ENCODE results near the gene FGR.

The FGR gene

DNA sequence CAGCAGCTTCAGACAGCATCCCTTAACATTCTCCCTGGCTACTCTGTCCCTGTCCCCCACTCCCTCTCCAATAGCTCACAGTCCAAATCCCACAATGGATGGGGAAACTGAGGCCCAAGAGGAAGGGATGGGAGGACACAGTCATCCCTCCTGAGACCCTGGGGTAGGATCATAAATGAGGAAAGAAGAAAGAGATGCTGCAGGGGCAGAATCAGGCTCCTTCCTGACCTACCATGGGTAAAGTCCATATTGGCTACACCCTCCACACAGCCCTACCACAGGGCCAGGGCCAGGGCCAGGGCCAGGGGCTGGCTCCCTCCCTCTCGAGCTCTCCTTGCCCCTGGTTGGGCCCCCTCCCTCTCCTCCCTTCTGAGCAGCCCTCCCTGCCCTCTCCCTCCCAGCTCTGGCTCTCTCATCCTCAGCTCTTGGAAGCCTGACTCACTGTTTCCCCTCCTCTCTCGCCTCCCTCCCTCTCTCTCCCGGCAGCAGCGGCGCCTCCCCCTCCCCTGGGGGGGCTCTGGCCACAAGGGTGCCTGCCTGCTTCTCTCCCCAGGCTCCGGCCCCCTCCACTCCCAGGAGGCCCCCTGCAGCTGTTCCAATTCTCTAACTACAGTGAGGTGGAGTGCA is 36.0 kb downstream of the FGR start:
- peak overlapping the region; percentile 22; the same call in 1 of the 2 replicates for H3K27ac ChIP-seq (ENCODE audit: low read depth, low read length)
- peaks cover 92% of the 10 kb centered on the region for H3K79me2 ChIP-seq (ENCODE audit: control insufficient read depth, insufficient read depth, low read length, unreplicated experiment)

DNA sequence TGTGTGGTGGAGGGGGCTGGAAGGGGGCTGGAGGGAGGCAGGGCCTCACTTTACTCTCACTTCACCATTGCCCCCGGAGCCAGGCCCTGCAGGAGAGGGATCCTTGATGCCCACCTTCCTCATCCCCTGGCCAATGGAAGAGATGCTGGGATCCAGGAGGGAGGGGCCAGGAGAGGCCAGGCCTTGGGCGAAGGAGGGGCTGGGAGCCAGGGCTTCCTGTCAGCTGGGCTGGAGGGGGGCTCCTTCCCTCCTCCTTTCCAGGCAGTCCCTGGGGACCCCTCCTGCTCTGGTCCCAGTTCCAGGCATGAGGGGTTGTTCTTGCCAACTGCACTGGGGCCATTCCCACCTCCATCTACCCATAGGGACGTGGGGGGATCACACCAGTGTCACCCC is 36.7 kb downstream of the FGR start:
- Histone ChIP-seq H3K4me1 (ENCODE audit: control insufficient read depth, insufficient read depth, low read length, unreplicated experiment) (peaks cover 68% of the 10 kb centered on the region), H3K27me3 (ENCODE audit: insufficient read depth, low read length) (no peaks in the 10 kb centered on the region), H3K4me3 (ENCODE audit: low read depth, low read length) (no peak overlapping the region), H3K79me2 (ENCODE audit: control insufficient read depth, insufficient read depth, low read length, unreplicated experiment) (peaks cover 97% of the 10 kb centered on the region), H3K27ac (ENCODE audit: low read depth, low read length) (no peak overlapping the region), H2AFZ (ENCODE audit: low read length, unreplicated experiment) (no peak overlapping the region), H3K36me3 (ENCODE audit: insufficient read depth, low read length) (no peaks in the 10 kb centered on the region)

More for the DNA sequence above, 36.0 kb downstream of the FGR start:
- Histone ChIP-seq H3K4me3 (ENCODE audit: low read depth, low read length) (peak overlapping the region; percentile 32), H2AFZ (ENCODE audit: low read length, unreplicated experiment) (no peak overlapping the region), H3K4me1 (ENCODE audit: control insufficient read depth, insufficient read depth, low read length, unreplicated experiment) (peaks cover 68% of the 10 kb centered on the region), H3K27me3 (ENCODE audit: insufficient read depth, low read length) (no peaks in the 10 kb centered on the region), H3K36me3 (ENCODE audit: insufficient read depth, low read length) (no peaks in the 10 kb centered on the region)

DNA sequence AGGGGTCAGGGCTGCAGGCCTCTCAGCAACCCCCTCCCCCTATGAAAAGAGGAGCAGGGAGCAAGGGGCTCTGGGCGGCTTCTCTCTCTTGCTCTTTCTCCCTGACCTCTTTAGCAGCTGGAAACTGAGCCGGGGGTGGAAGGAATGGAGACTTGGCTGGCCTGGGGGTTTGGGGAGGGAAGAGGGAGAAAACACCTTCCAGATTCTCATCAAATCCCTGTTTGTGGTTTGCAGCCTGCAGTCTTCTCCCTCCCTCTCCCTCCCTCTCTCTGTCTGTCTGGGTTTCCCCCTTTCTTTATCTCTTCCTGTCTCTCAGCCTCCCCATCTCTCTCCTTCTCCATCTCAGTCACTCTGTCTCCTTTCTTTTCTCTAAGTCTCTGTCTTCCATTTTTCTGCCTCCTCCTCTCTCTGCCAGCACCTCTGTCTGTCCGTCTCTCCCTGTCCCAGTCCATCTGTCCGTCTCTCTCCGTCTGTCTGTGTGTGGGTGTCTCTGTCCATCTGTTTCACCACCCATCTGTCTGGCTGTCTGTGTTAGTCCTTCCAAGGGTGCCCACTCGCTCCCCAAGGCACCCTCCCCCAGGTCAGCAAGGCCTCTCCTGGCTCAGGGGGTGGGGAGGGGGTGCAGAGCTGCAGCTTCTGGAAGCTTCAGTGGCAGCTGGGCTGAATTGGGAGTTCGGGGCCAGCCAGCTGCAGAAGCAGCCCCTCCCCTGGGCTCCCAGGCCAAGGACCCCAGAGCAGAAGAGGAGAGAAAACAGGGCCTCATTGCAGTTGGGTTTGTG is 37.3 kb downstream of the FGR start:
- H3K4me3 ChIP-seq (ENCODE audit: low read depth, low read length) = no peak overlapping the region
- H2AFZ ChIP-seq (ENCODE audit: low read length, unreplicated experiment) = no peak overlapping the region
- peaks cover 68% of the 10 kb centered on the region for H3K4me1 ChIP-seq (ENCODE audit: control insufficient read depth, insufficient read depth, low read length, unreplicated experiment)
- H3K36me3 ChIP-seq (ENCODE audit: insufficient read depth, low read length) = no peaks in the 10 kb centered on the region
- no peaks in the 10 kb centered on the region for H3K27me3 ChIP-seq (ENCODE audit: insufficient read depth, low read length)
- no peak overlapping the region for H3K27ac ChIP-seq (ENCODE audit: low read depth, low read length)
- peaks cover 99% of the 10 kb centered on the region for H3K79me2 ChIP-seq (ENCODE audit: control insufficient read depth, insufficient read depth, low read length, unreplicated experiment)

DNA sequence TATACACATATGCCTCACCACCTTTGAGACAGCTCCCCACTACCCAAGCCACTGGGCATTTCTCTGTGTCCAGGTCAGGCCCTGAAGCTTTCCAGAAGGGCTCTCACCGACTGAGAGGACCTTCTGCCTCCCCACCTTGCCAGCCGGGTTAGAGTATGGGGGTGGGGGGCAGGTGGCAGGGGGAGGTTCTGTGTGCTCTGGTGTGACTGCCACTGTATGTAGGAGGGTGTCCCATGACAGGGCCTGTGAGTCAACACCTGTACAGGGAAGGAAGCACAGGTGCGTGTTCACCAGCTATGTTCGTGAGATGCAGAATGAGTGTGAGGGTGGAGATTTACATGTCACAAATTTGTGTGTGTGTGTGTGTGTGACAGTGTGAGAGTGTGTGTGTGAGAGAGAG is 38.0 kb downstream of the FGR start:
- no peak overlapping the region for H3K4me3 ChIP-seq (ENCODE audit: low read depth, low read length)
- no peaks in the 10 kb centered on the region for H3K36me3 ChIP-seq (ENCODE audit: insufficient read depth, low read length)
- no peak overlapping the region for H3K27ac ChIP-seq (ENCODE audit: low read depth, low read length)
- H3K79me2 ChIP-seq (ENCODE audit: control insufficient read depth, insufficient read depth, low read length, unreplicated experiment) = peaks cover 98% of the 10 kb centered on the region
- peaks cover 68% of the 10 kb centered on the region for H3K4me1 ChIP-seq (ENCODE audit: control insufficient read depth, insufficient read depth, low read length, unreplicated experiment)
- no peaks in the 10 kb centered on the region for H3K27me3 ChIP-seq (ENCODE audit: insufficient read depth, low read length)
- H2AFZ ChIP-seq (ENCODE audit: low read length, unreplicated experiment) = no peak overlapping the region

DNA sequence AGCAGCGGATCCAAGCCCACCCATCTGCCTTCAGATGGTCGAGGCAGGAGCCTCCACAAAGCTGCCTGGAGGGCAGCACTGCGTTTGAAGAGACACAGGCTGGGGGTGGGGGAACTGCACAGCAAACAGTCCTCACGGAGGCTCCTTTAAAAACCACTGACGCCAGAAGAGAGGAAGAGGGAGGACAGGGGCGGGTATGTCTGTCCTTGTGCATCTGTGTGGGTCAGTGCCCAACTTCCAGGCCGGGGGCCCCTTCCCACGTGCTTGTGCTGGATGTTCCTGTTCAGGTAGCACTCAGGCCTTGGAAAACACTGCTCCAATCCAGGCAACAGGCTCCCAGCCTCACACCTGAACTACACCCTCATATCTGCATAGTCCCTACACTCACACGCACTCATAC is 38.7 kb downstream of the FGR start:
- Histone ChIP-seq H3K27me3 (ENCODE audit: insufficient read depth, low read length) (no peaks in the 10 kb centered on the region), H3K36me3 (ENCODE audit: insufficient read depth, low read length) (no peaks in the 10 kb centered on the region), H3K27ac (ENCODE audit: low read depth, low read length) (no peak overlapping the region), H2AFZ (ENCODE audit: low read length, unreplicated experiment) (no peak overlapping the region), H3K79me2 (ENCODE audit: control insufficient read depth, insufficient read depth, low read length, unreplicated experiment) (peaks cover 97% of the 10 kb centered on the region), H3K4me3 (ENCODE audit: low read depth, low read length) (no peak overlapping the region), H3K4me1 (ENCODE audit: control insufficient read depth, insufficient read depth, low read length, unreplicated experiment) (peaks cover 71% of the 10 kb centered on the region)

DNA sequence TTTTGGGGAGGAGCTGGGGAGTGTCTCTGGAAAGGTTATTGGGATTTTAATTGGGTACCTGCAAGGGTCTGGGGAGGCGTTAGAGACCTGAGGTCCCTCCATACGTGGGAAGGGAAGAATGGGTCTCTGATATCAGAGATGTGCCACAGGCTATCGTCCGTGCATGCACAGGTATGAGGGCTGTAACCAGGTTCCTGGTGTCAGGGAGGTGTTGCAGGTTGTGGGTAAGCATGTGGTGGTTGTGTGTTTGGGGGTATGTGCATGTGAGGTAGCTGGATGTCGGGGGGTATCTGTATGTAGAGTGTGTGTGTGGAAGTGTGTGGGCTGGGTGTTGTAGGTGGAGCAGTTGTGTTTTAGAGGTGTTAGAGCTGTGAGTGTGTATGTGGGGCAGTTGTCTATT is 39.4 kb downstream of the FGR start:
- H3K27ac ChIP-seq (ENCODE audit: low read depth, low read length) = no peak overlapping the region
- no peak overlapping the region for H3K4me3 ChIP-seq (ENCODE audit: low read depth, low read length)
- peaks cover 94% of the 10 kb centered on the region for H3K79me2 ChIP-seq (ENCODE audit: control insufficient read depth, insufficient read depth, low read length, unreplicated experiment)
- no peak overlapping the region for H2AFZ ChIP-seq (ENCODE audit: low read length, unreplicated experiment)
- no peaks in the 10 kb centered on the region for H3K36me3 ChIP-seq (ENCODE audit: insufficient read depth, low read length)
- no peaks in the 10 kb centered on the region for H3K27me3 ChIP-seq (ENCODE audit: insufficient read depth, low read length)
- peaks cover 71% of the 10 kb centered on the region for H3K4me1 ChIP-seq (ENCODE audit: control insufficient read depth, insufficient read depth, low read length, unreplicated experiment)

DNA sequence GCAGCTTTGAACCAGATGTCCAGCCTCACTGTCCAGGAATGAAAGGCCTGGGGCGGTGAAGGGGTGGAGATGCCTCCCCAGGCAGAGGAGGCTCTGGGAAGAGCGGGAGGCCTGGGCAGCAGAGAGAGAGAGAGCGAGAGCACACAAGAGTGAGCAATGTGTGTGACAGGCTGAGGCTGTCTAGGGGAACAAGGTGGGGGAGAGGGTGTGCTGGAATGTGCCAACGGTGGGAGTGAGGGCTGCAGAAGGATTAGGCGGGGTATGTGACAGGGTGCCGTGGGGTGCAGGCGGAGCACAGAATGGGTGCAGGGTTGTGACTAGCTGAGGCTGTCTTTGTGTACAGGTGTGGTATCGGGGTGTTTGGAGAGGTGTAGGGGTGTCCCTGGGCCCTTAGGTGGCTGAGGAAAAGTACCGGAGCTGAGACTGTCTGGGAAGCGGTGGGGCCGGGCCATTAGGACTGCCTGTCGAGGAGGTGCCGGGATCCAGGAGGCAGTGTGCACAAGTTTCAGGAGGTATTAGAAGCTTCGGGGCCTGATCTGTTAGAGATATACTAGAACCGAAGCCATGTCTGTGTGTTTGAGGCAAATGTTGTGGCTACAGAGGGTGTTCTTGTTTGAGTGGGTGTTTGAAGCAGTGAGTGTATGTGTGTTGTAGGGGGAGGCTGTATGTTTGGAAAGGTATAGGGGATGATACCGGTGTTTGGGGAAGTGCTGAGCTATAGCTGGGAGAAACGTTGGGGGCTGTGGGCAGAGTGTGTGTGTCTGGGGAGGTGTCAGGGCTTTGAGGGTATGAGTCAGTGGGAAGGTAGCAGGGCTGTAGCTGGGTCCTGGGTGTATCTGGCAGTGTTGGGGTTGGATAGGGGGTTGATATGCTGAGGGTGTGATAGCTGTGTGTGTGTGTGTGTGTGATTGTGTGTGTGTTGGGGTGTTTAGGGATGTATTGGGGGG is 40.1 kb downstream of the FGR start:
- peaks cover 70% of the 10 kb centered on the region for H3K4me1 ChIP-seq (ENCODE audit: control insufficient read depth, insufficient read depth, low read length, unreplicated experiment)
- no peak overlapping the region for H3K27ac ChIP-seq (ENCODE audit: low read depth, low read length)
- no peak overlapping the region for H2AFZ ChIP-seq (ENCODE audit: low read length, unreplicated experiment)
- H3K79me2 ChIP-seq (ENCODE audit: control insufficient read depth, insufficient read depth, low read length, unreplicated experiment) = peaks cover 90% of the 10 kb centered on the region
- no peaks in the 10 kb centered on the region for H3K27me3 ChIP-seq (ENCODE audit: insufficient read depth, low read length)
- no peak overlapping the region for H3K4me3 ChIP-seq (ENCODE audit: low read depth, low read length)
- H3K36me3 ChIP-seq (ENCODE audit: insufficient read depth, low read length) = no peaks in the 10 kb centered on the region

DNA sequence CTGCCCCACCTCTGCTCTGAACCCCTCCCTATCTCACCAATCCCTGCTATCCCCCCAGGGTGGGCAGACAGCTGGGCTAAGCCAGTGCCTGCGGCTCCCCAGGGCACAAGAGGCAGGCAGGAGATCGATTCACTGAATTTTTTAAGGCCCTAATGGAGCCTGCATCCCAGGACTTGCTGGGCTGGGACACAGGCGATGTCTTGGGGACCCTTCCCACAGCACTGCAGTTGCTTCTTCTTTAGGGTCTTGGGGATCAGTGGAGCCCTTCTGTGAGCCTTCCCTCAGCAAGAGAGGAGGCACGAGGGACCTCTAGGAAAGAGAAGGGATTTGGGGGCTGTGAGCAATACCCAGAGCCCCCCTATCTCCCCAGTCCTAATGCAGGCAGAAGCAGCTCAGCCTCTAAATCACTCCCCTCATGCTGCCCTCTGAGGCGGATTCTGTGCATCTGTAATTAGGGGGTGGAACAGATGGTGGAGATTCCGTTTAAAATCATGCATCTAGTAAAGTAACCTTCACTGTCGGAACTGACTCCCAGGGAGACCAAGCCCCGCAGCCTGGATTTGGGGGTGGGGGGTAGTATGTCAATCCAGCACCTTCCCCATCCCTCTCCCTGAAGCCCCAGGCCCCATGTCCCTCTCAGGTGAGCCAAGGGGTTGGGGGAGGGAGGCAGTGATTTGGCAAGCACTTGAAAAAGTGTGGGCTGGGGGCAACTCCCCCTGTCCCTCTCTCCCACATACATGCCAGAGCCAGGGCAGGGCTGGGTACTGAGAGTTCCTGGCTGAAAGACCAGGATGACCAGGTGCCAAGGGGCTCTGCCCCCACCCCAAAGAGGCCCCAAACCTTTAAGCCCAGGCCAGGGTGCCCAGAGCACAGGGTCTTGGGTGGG is 41.1 kb downstream of the FGR start:
- Histone ChIP-seq H3K4me1 (ENCODE audit: control insufficient read depth, insufficient read depth, low read length, unreplicated experiment) (peaks cover 70% of the 10 kb centered on the region), H3K27me3 (ENCODE audit: insufficient read depth, low read length) (no peaks in the 10 kb centered on the region), H2AFZ (ENCODE audit: low read length, unreplicated experiment) (no peak overlapping the region), H3K36me3 (ENCODE audit: insufficient read depth, low read length) (no peaks in the 10 kb centered on the region), H3K4me3 (ENCODE audit: low read depth, low read length) (no peak overlapping the region), H3K79me2 (ENCODE audit: control insufficient read depth, insufficient read depth, low read length, unreplicated experiment) (peaks cover 87% of the 10 kb centered on the region), H3K27ac (ENCODE audit: low read depth, low read length) (no peak overlapping the region)

DNA sequence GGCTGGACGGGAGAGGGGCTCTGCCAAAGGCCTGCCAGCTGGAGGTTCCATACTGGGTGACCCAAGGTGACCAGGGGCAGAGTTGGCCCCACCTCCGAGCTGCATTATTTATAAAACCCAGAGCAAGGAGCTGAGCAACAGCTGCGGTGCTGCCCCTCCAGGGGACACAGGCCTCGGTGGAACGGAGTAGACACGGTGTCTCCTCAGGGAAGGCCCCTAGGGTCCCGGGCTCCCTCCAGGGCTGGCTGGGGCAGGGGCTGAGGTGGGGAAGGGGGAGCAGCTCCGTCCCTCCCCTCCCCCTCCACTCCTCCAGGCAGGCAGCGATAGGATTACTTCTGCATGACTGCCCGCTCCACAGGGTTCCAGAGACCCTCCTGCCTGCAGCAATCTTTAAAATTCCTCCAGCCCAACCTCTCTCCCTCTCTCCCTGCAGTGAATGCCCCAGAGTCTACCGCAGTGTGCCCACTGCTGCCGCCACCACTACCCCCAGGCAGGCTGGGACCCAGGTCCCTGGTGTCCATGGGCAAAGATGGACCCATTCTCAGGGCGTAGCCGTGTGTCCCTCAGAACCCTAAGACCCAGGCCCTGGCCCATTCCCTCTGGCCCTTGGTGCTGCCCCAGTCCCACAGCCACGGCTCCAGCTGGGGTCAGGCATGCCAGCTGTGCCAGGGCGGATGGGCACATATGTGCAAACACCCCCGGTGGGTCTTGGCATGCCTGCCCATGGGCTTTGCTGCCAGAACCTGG is 41.9 kb downstream of the FGR start:
- H3K4me3 ChIP-seq (ENCODE audit: low read depth, low read length) = no peak overlapping the region
- no peak overlapping the region for H3K27ac ChIP-seq (ENCODE audit: low read depth, low read length)
- peaks cover 87% of the 10 kb centered on the region for H3K79me2 ChIP-seq (ENCODE audit: control insufficient read depth, insufficient read depth, low read length, unreplicated experiment)
- peaks cover 69% of the 10 kb centered on the region for H3K4me1 ChIP-seq (ENCODE audit: control insufficient read depth, insufficient read depth, low read length, unreplicated experiment)
- H3K36me3 ChIP-seq (ENCODE audit: insufficient read depth, low read length) = no peaks in the 10 kb centered on the region
- H3K27me3 ChIP-seq (ENCODE audit: insufficient read depth, low read length) = no peaks in the 10 kb centered on the region
- no peak overlapping the region for H2AFZ ChIP-seq (ENCODE audit: low read length, unreplicated experiment)
